GM18507 (cell line): ENCODE data around the gene SLC2A1.

Source experiments
- DNase-seq: peaks from one replicate; pipeline ENCODE4 v3.0.0; 2011; ENCODE audit warnings: low read depth; ENCODE audit not compliant: insufficient read length; ENCODE audit errors: extremely low spot score
- FAIRE-seq: peaks from 2 replicates; lab custom pipeline; 2011; peaks lifted over from hg19 to GRCh38; lab: Jason Lieb, UNC

SLC2A1 gene

GRCh38 chr1:42944246-42944928 lies 14.3 kb downstream of the SLC2A1 start:
- FAIRE-seq (peak; percentile 21), DNase-seq (no peak)

- no peak for FAIRE-seq
- no peak for DNase-seq
These were observed 14.9 kb downstream of the SLC2A1 start for GRCh38 chr1:42943728-42944127.

- DNase-seq = no peak
- no peak for FAIRE-seq
These were observed 15.5 kb downstream of the SLC2A1 start for GRCh38 chr1:42943166-42943565.

- FAIRE-seq (no peak), DNase-seq (no peak)
These were observed 16.2 kb downstream of the SLC2A1 start for GRCh38 chr1:42942444-42942843.

GRCh38 chr1:42941640-42942330 lies 16.9 kb downstream of the SLC2A1 start:
- DNase-seq = no peak
- no peak for FAIRE-seq

- FAIRE-seq (no peak), DNase-seq (no peak)
These were observed 17.6 kb downstream of the SLC2A1 start for GRCh38 chr1:42940851-42941639.

GRCh38 chr1:42938645-42939615 lies 19.7 kb downstream of the SLC2A1 start:
- no peak for FAIRE-seq

GRCh38 chr1:42937836-42938644 lies 20.6 kb downstream of the SLC2A1 start:
- no peak for FAIRE-seq
- no peak for DNase-seq

More at GRCh38 chr1:42938645-42939615, 19.7 kb downstream of the SLC2A1 start:
- no peak for DNase-seq

GRCh38 chr1:42937141-42937696 lies 21.4 kb downstream of the SLC2A1 start:
- FAIRE-seq (no peak), DNase-seq (no peak)

- FAIRE-seq (no peak), DNase-seq (no peak)
These were observed 22.2 kb downstream of the SLC2A1 start for GRCh38 chr1:42936309-42937078.

- FAIRE-seq = no peak
- DNase-seq = no peak
These were observed 22.7 kb downstream of the SLC2A1 start for GRCh38 chr1:42935971-42936308.

GRCh38 chr1:42935313-42935895 lies 23.3 kb downstream of the SLC2A1 start:
- no peak for DNase-seq
- peak; percentile 74 for FAIRE-seq

GRCh38 chr1:42934541-42935312 lies 23.9 kb downstream of the SLC2A1 start:
- FAIRE-seq (no peak), DNase-seq (no peak)

GRCh38 chr1:42933610-42934491 lies 24.8 kb downstream of the SLC2A1 start:
- DNase-seq (no peak), FAIRE-seq (peak; percentile 35)

- DNase-seq = no peak
- FAIRE-seq = no peak
These were observed 25.5 kb downstream of the SLC2A1 start for GRCh38 chr1:42933060-42933586.
